GOT3 (cell line): ENCODE results near the gene KSR1.
"Not testable (repeated sequence)": the region's sequence is repeated elsewhere in the genome, so short reads cannot be mapped to it uniquely, and the experiment has no call there.

Experiments
- DNase-seq: peaks from one replicate; lab custom pipeline; 2025; ENCODE audit warnings: mixed read lengths; lab: John Stamatoyannopoulos, UW

Gene KSR1

GRCh38 chr17:27455914-27456680 lies at the start of gene KSR1:
Gene KSR1, plus strand, starts transcription at chr17:27456448. Its CDS starts 196 bp downstream, at chr17:27456644.
- no peak for DNase-seq

- no peak for DNase-seq
Measured at GRCh38 chr17:27407916-27408864, 48.1 kb upstream of the KSR1 start.

GRCh38 chr17:27408891-27409290 lies 47.4 kb upstream of the KSR1 start:
- DNase-seq: no peak

- DNase-seq: not testable (repeated sequence)
Measured at GRCh38 chr17:27412158-27412557, 44.1 kb upstream of the KSR1 start.

- no peak for DNase-seq
Measured at GRCh38 chr17:27413315-27413714, 42.9 kb upstream of the KSR1 start.

DNA sequence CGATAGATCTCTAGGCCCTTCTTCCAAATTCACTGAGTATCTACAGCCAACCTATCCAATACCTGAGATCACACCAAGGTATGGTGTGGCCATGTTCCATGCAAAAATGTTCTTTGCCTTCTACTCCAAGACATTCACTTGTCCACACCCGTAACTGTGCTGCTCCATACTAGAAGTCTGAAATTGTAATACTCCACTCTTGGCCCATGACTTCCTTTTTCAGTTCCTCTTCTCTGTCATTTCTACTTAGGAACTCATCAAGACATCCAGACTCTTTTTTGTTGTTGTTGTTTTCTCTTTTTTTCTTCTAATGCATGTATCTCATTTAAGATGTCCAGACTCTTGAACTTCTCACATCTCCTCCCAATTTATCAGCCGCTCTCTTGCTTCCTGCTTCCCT lies 42.5 kb upstream of the KSR1 start:
- DNase-seq: no peak

DNA sequence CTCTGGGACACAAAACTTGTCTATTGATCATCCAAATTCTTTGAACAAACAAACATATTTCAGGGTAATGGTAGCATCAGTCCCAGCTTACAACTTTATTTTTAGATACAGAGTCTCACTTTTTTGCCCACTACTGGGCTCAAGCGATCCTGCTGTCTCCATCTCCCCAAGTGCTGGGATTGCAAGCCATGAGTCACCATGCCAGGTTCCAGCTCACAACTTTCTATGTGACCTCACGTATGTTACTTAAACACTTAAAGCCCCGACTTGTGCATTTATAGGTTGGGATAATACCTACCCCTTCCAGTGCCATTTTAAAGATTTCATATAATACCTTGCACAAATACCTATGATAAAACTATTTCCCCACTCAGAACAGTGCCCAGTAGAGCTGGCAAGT lies 42.0 kb upstream of the KSR1 start:
- DNase-seq: no peak

GRCh38 chr17:27414694-27415093 lies 41.6 kb upstream of the KSR1 start:
- no peak for DNase-seq

- DNase-seq: no peak
Measured at GRCh38 chr17:27415120-27415795, 41.0 kb upstream of the KSR1 start.

GRCh38 chr17:27417596-27418365 lies 38.5 kb upstream of the KSR1 start:
- DNase-seq: no peak

GRCh38 chr17:27418366-27418615 lies 38.0 kb upstream of the KSR1 start:
- no peak for DNase-seq

- DNase-seq: no peak
Measured at GRCh38 chr17:27419156-27419555, 37.1 kb upstream of the KSR1 start.

- no peak for DNase-seq
Measured at GRCh38 chr17:27420211-27420950, 35.9 kb upstream of the KSR1 start.

DNA sequence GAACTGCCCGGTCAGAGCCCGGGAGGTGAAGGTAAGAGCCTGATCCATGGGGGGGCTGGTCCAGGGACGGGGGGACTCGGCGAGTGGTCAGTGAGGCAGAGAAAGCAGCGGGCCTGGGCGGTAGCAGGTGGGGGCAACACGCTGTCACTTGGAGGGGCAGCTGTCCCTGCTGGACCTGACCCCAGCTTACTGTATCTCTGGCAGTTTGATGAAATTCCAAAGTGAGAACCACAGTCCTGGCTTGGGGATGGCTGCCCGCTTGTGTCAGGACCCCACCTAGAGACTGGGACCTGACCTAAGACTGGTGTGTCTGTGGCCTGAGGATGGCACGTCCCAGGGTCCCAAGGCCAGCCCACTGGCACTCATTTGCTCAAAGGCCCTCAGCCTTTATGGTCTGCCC lies 35.1 kb upstream of the KSR1 start:
- DNase-seq: no peak

- DNase-seq: not testable (repeated sequence)
Measured at GRCh38 chr17:27421626-27422025, 34.6 kb upstream of the KSR1 start.

- no peak for DNase-seq
Measured at GRCh38 chr17:27422601-27423000, 33.6 kb upstream of the KSR1 start.

DNA sequence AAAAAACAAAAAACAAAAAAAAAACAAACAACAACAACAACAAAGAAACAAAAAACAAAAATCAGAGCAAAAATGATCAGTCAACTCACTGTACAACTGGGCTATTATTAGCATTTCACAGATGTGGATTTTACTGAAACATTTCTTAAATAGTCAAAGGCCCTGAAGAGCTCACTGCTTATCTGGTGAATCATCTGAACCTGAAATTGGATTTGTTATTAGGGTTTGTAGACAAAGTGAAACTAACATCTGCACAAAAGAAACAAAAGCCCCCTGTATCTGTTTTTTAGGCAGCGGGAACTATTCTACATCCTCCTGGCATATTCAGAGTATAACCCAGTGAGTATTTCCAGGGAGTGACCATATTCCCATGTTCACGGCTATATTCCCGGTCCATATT lies 32.6 kb upstream of the KSR1 start:
- no peak for DNase-seq

- DNase-seq: no peak
Measured at GRCh38 chr17:27424516-27424915, 31.7 kb upstream of the KSR1 start.

DNA sequence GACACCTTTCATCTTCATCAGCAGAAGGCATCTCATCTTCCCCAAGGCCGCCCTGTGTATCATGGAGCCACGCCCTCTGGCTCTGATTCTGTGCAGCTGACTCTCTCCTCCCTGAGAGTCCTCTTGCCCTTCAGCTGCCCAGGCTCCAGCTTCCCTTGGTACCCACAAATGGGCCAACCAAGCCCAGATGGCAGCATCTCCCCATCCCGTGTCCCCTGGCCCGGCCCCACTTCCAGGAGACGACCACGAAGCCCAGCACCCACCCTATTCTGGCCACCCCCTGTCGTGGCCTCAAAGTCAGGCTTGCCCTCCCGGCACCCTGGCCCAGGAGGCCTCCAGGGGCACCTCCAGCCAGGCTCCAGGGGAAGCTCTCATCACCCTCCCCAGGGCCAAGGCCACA lies 31.3 kb upstream of the KSR1 start:
- DNase-seq: no peak

DNA sequence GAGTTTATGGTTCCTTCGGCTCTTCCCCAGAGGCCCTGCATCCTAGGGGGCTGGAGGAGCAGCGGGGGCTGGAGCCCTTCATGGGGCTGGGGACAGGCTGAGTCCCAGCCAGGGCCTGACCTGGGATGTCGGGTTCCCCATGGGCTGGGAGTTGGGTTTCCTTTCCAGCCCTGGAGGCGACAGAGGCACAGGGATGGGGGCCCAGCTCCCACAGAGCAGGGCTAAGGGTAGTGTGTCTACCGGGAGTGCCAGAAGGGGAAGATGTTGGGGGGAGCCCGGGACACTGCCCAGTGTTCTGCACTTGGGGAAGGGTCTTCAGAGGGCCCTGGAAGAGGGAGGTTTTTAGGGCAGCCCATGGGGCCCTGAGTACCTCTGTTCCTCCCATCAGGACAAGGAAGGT lies 30.7 kb upstream of the KSR1 start:
- DNase-seq: not testable (repeated sequence)

GRCh38 chr17:27425991-27426390 lies 30.3 kb upstream of the KSR1 start:
- no peak for DNase-seq
